Cardiac muscle cell (in vitro differentiated cells and primary cell): Measurements from ENCODE around the gene TLL2. TPM values are rescaled to one million over a fixed set of nuclear protein-coding genes. Genes with fewer than 3 reads are reported as not detected.
"Not testable (repeated sequence)": the region's sequence is repeated elsewhere in the genome, so short reads cannot be mapped to it uniquely, and the experiment has no call there.

Source experiments
- DNase-seq, 2 donors: peaks; one replicate each; pipeline versions ENCODE4 v3.0.0 to v3.0.0-alpha.2; 2010 to 2017; ENCODE audit warnings: low read depth in 1 of 2, low spot score in 1 of 2
- H3K27ac ChIP-seq: fragments of 200-600 bp; sonication (generic); 2 replicates; pipeline ENCODE4 v1.5.1; 2016
- H3K27me3 ChIP-seq: fragments of 200-600 bp; sonication (generic); 2 replicates; pipeline ENCODE4 v1.6.0; 2016; ENCODE audit warnings: control low read depth
- H3K36me3 ChIP-seq: fragments of 200-600 bp; sonication (generic); 2 replicates; pipeline ENCODE4 v1.5.1; 2016; ENCODE audit warnings: control low read depth
- H3K4me1 ChIP-seq: fragments of 200-600 bp; sonication (generic); 2 replicates; pipeline ENCODE4 v1.8.1; 2017; ENCODE audit warnings: low read depth, mild to moderate bottlenecking, mixed run types
- H3K4me3 ChIP-seq: fragments of 200-600 bp; sonication (generic); 2 replicates; pipeline ENCODE4 v1.5.1; 2016; ENCODE audit warnings: mild to moderate bottlenecking
- H3K9me3 ChIP-seq: fragments of 200-600 bp; sonication (generic); 2 replicates; pipeline ENCODE4 v1.5.1; 2017; ENCODE audit warnings: low read depth, mild to moderate bottlenecking, control low read depth
- CTCF ChIP-seq: IDR thresholded peaks from 2 replicates; pipeline ENCODE4 v1.5.1; 2012; ENCODE audit warnings: low read depth, mild to moderate bottlenecking, low read length
- polyA plus RNA-seq: library from polyadenylated mRNA; unstranded; fragments of >200 nt; fragmentation: Nextera tagmentation; extraction: Ambion mirVana; gene quantifications from 2 replicates; pipeline ENCODE4 v1.2.1, GENCODE V29; 2016
- total RNA-seq: library from RNA; depleted of rRNA; stranded (reverse); fragments of >200 nt; gene quantifications from 2 replicates; pipeline ENCODE4 v1.2.3, GENCODE V29; 2016

Gene TLL2
- total and polyA plus RNA-seq, 2 experiments from 2014 or later: 0.15 to 0.55 TPM

GRCh38 chr10:96548589-96548988 is 34.9 kb upstream of the TLL2 start:
- no peaks in the 10 kb centered on the region for H3K9me3 ChIP-seq
- TF ChIP-seq CTCF: no peak
- H3K27ac ChIP-seq: no peak overlapping the region
- peaks cover 47% of the 10 kb centered on the region for H3K36me3 ChIP-seq
- DNase-seq: peak in 1 of 2 donors; percentile 32
- no peaks in the 10 kb centered on the region for H3K27me3 ChIP-seq
- H3K4me1 ChIP-seq: no peaks in the 10 kb centered on the region
- H3K4me3 ChIP-seq: no peak overlapping the region

GRCh38 chr10:96545558-96545957 is 31.8 kb upstream of the TLL2 start:
- not testable (repeated sequence) for H3K4me1 ChIP-seq
- peaks cover 30% of the 10 kb centered on the region for H3K36me3 ChIP-seq

GRCh38 chr10:96541921-96542320 is 28.2 kb upstream of the TLL2 start:
- H3K4me3 ChIP-seq: no peak overlapping the region
- no peak for DNase-seq
- H3K27me3 ChIP-seq: no peaks in the 10 kb centered on the region
- TF ChIP-seq CTCF: no peak
- H3K27ac ChIP-seq: no peak overlapping the region
- peaks cover 15% of the 10 kb centered on the region for H3K36me3 ChIP-seq
- no peaks in the 10 kb centered on the region for H3K4me1 ChIP-seq
- H3K9me3 ChIP-seq: no peaks in the 10 kb centered on the region

More at GRCh38 chr10:96545558-96545957, 31.8 kb upstream of the TLL2 start:
- DNase-seq, H3K9me3 ChIP-seq, H3K4me3 ChIP-seq, H3K27ac ChIP-seq, H3K27me3 ChIP-seq: not testable (repeated sequence)

- Histone ChIP-seq H3K4me1 (no peaks in the 10 kb centered on the region), H3K9me3 (no peaks in the 10 kb centered on the region), H3K4me3 (no peak overlapping the region), H3K36me3 (peaks cover 11% of the 10 kb centered on the region), H3K27ac (no peak overlapping the region), H3K27me3 (no peaks in the 10 kb centered on the region)
- no peak for TF ChIP-seq CTCF
- DNase-seq: no peak
Measured at GRCh38 chr10:96540240-96540639, 26.5 kb upstream of the TLL2 start.

- H3K9me3 ChIP-seq: no peaks in the 10 kb centered on the region
- TF ChIP-seq CTCF: no peak
- no peak overlapping the region for H3K4me3 ChIP-seq
- H3K4me1 ChIP-seq: no peaks in the 10 kb centered on the region
- peaks cover 11% of the 10 kb centered on the region for H3K36me3 ChIP-seq
- no peak overlapping the region for H3K27ac ChIP-seq
- no peaks in the 10 kb centered on the region for H3K27me3 ChIP-seq
- no peak for DNase-seq
Measured at GRCh38 chr10:96538683-96539082, 25.0 kb upstream of the TLL2 start.

DNA sequence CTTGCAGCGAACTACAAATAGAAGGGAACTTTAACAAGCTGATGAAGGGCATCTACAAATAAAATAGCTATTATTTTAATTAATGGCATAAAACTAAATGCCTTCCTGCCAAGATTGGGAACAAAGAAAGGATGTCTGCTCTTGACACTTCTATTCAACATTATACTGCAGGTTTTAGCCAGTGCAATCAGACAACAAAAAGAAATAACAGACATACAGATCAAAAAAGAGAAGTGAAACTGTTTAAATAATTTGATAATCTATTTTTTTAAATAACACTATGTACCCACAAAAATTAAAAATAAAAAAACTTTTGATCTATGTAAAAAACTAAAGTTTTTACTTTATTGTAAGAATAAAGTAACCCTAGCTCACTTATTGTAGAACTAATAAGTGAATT is 22.4 kb upstream of the TLL2 start:
- H3K36me3 ChIP-seq: peaks cover 7% of the 10 kb centered on the region
- H3K27ac ChIP-seq: no peak overlapping the region
- no peaks in the 10 kb centered on the region for H3K27me3 ChIP-seq
- H3K4me3 ChIP-seq: no peak overlapping the region
- H3K9me3 ChIP-seq: no peaks in the 10 kb centered on the region
- DNase-seq: no peak
- H3K4me1 ChIP-seq: no peaks in the 10 kb centered on the region
- no peak for TF ChIP-seq CTCF
